ENCODE measurements around the gene FYB2. TPM values are rescaled to one million over a fixed set of nuclear protein-coding genes. Genes with fewer than 3 reads are reported as not detected.
A peak's percentile ranks its signal among the peaks of the same experiment; 100 is the strongest.

The FYB2 gene
- total RNA-seq, 1 donor from 2014 or later: not detected

GRCh38 chr1:56816264-56816663, 2.9 kb downstream of the FYB2 start:
- no peak for DNase-seq (ENCODE audit: low read depth)
- no peak for TF ChIP-seq CTCF (conservative IDR thresholded peaks at IDR 0.05; ENCODE audit: low read depth, low read length)
- no peak overlapping the region for H3K4me3 ChIP-seq (ENCODE audit: low read depth, low read length)

- DNase-seq (ENCODE audit: low read depth): no peak
- no peak overlapping the region for H3K4me3 ChIP-seq (ENCODE audit: low read depth, low read length)
- TF ChIP-seq CTCF (conservative IDR thresholded peaks at IDR 0.05; ENCODE audit: low read depth, low read length): no peak
These were observed 5.0 kb downstream of the FYB2 start for GRCh38 chr1:56814205-56814604.

- DNase-seq (ENCODE audit: low read depth): no peak
- TF ChIP-seq CTCF (conservative IDR thresholded peaks at IDR 0.05; ENCODE audit: low read depth, low read length): no peak
- no peak overlapping the region for H3K4me3 ChIP-seq (ENCODE audit: low read depth, low read length)
These were observed 7.9 kb downstream of the FYB2 start for GRCh38 chr1:56811331-56811730.

GRCh38 chr1:56808410-56808809, 10.8 kb downstream of the FYB2 start:
- no peak for TF ChIP-seq CTCF (conservative IDR thresholded peaks at IDR 0.05; ENCODE audit: low read depth, low read length)
- DNase-seq (ENCODE audit: low read depth): no peak
- H3K4me3 ChIP-seq (ENCODE audit: low read depth, low read length): no peak overlapping the region

GRCh38 chr1:56806804-56807203, 12.4 kb downstream of the FYB2 start:
- no peak overlapping the region for H3K4me3 ChIP-seq (ENCODE audit: low read depth, low read length)
- TF ChIP-seq CTCF (conservative IDR thresholded peaks at IDR 0.05; ENCODE audit: low read depth, low read length): no peak
- no peak for DNase-seq (ENCODE audit: low read depth)

GRCh38 chr1:56803561-56804156, 15.5 kb downstream of the FYB2 start:
- H3K4me3 ChIP-seq (ENCODE audit: low read depth, low read length): no peak overlapping the region
- peak; percentile 91 for TF ChIP-seq CTCF (conservative IDR thresholded peaks at IDR 0.05; ENCODE audit: low read depth, low read length)
- DNase-seq (ENCODE audit: low read depth): no peak

Measured in epithelial cell of proximal tubule (primary cell).